GM18861 (cell line): ENCODE measurements around the gene TPPP3.
"Not testable (repeated sequence)": the region's sequence is repeated elsewhere in the genome, so short reads cannot be mapped to it uniquely, and the experiment has no call there.

Source experiments
- ATAC-seq: cut with Tn5 transposase; IDR thresholded peaks from one replicate; pipeline ENCODE4 v1.9.1; 2021; ENCODE audit not compliant: unreplicated experiment

Gene TPPP3

DNA sequence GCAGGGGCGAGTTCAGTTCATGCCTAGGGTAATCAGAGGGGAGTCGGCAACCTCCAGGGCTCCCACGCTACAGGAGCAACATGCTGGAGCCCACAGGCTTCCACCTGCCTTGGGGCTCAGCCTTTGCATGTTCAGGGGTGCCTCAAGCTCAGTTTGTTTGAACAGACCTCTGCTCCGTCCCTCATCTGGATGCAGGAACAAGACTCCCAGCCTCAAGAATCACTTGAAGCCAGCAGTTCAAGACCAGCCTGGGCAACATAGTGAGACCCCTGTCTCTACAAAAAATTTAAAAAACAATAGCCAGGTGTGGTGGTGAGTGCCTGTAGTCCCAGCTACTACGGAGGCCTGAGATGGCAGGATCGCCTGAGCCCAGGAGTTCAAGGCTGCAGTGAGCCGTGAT is 32.7 kb upstream of the TPPP3 start:
- no peak for ATAC-seq

DNA sequence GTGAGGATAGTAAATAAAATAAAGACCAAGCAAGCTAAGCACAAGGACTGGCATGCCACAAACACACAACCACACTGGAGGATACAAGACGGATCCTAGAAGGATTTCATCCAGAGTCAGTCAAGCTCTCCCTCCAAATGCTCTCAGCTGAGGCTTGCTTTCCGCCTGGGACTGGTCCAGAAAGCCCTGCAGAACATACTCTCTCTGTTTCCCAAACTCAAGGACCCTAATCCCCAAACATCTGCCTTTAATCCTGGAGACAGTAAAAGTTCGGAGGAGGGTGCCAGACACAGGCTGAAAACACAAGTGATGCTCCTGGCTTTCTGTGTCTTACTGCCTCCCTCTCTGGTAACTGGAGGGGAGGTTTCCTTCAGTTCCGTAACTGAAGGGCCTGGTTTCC is 32.3 kb upstream of the TPPP3 start:
- ATAC-seq = no peak

DNA sequence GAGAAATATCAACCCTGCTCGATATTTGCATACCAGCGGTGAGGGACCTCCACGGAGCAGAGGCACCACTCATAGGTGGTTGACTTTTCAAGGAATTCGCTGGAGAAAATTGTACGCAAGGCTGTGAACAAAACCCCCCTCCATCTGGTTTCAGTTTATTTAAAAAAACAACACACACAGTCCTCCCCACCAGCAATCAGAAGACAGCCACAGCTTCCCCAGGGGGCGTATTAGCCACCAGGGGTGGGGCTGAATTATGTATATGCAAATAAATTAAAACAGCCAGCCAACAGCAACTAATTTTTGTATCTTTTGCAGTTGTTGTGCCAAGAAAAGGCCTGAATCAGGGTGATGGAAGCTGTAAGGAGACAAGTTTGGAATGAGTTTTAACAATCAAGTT is 31.8 kb upstream of the TPPP3 start:
- no peak for ATAC-seq

DNA sequence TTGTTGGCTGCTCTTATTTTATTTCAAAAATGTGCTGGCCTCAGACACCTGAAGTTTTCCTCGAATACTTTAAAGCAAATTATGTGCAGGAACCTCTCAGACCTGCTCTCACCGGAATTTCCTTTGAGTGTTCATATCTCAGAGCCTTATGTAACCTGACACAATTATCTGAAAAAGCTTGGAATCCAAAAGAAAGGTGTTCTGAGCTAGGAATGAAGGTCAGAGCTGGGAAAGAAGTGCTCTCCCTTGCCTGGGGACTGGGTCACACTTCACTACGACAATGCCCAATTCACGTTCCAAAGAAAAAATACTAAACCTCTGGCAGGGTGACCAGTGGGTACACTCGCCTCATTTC is 30.9 kb upstream of the TPPP3 start:
- no peak for ATAC-seq

DNA sequence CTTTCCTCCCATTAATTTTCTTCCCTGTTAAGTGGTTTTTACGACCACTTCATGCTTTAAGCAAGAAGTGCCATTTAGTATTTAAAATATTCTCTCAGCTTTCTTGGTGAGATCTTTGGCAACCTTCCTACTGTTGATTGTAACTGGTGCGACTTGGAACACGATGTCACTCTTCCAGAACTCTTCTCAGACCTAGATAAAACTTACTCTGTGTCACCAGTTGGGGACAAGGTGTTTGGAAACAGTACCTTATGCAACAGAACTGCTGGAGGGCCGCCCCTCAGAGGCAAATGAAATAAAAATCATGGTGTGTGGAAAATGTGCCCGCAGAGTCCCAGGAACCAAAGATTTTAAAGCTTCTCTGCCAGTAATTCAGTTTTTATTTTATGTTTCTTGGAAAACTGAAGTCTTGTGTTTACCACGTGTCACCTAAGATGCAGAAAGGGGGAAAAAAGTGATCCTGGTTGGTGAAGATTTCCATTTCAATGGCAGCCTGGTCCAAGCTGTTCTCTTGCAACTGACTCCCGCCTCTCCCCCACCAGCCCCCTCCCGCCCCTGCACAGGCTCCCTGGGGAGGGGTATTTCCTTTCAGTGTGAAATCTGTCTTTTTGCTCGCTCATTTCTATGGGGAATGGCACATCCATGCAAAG is 30.4 kb upstream of the TPPP3 start:
- ATAC-seq = no peak

DNA sequence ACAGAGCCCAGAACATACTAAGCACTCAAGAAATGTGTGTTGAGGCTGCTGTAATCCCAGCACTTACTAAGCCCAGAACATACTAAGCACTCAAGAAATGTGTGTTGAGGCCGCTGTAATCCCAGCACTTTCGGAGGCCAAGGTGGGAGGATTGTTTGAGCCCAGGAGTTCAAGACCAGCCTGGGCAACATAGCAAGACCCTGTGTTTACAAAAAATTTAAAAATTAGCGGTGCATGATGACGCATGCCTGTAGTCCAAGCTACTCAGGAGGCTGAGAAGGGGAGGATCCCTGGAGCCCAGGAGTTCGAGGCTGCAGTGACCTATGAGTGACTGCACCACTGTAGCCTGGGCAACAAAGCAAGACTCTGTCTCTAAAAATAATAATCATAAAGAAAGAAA is 29.7 kb upstream of the TPPP3 start:
- no peak for ATAC-seq

DNA sequence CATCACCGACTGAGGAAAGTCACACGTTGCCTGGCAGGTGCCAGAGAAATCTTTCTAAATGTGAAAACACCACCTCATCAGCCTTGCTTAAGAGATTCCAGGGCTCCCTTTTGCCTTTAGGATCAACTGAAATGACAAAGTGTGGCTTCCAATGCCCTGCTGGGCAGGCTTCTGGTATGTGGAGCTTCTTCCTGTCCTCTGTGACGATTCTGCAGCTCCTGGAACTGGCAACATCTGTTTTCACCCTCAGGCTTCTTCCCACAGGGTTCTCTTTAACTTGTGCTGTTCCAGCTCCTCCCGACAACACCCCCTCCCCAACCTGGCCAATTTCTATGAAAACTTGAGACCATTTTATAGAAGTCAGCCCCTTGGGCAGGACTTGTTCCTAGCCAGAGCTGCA is 27.7 kb upstream of the TPPP3 start:
- ATAC-seq = no peak

DNA sequence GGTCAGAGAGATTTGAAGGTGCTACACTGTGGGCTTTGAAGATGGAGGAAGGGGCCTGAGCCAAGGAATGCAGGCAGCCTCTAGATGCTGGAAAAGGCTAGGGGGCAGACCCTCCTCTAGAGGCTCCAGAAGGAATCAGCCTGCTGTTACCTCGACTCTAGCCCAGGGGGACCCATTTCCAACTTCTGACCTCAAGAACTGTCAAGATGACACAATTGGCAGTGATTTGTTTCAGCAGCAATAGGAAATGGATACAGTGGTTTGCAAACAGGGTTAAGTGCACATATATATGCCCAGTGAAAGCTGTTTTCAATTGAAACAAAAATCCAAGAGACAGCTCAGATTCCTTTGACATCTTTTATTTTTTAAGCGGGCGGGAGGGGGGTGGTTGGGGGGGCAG is 26.6 kb upstream of the TPPP3 start:
- no peak for ATAC-seq

DNA sequence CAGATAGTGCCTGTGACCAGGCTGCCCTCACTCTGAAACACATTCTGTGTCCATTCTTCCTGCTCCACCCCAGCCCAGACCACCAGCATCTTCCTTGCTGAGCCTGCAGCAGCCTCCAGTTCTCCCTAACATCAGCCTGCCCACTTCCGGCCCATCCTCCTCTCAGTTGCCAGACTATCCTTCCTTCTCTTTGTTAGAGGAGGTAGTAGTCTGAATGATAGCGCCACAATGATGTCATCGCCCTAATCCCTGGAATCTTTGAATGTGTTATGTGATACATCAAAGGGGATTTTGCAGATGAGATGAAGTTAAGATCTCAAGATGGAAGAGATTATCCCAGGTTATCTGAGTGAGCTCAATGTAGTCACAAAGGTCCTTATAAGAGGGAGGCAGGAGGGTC is 26.2 kb upstream of the TPPP3 start:
- ATAC-seq = no peak

DNA sequence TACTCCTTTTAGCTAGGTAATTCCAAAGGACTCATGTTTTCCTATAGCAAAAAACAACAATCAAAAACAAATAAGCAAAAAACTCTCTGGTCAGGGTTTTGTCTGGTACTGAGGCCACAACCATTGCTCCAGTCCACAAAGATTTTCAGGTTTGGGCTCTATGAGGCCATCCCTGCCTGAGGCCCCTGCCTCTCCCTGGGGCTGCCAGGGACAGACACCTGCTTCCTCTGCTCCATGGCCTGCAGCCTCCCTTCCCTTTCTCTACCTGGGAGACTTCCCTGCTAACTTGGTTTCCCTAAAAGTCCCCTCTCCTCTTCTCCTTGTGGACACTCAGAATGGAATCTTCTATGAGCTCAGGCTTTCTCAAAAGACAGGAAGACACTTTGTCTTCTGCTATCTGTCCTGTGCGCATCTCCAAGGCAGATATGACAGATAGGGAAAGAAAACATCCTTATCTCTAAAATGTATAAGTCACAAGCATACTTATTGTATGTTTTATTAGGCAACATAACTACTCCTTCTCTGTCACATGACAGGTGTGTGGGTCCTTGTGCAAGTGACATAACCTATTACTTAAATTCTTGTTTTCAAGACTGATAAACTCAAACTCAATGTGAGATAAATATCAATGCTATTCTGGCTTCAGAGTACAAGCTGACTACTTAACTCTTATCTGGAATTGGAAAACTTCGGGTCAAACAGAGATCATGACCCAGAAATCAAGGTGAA is 24.2 kb upstream of the TPPP3 start:
- no peak for ATAC-seq

DNA sequence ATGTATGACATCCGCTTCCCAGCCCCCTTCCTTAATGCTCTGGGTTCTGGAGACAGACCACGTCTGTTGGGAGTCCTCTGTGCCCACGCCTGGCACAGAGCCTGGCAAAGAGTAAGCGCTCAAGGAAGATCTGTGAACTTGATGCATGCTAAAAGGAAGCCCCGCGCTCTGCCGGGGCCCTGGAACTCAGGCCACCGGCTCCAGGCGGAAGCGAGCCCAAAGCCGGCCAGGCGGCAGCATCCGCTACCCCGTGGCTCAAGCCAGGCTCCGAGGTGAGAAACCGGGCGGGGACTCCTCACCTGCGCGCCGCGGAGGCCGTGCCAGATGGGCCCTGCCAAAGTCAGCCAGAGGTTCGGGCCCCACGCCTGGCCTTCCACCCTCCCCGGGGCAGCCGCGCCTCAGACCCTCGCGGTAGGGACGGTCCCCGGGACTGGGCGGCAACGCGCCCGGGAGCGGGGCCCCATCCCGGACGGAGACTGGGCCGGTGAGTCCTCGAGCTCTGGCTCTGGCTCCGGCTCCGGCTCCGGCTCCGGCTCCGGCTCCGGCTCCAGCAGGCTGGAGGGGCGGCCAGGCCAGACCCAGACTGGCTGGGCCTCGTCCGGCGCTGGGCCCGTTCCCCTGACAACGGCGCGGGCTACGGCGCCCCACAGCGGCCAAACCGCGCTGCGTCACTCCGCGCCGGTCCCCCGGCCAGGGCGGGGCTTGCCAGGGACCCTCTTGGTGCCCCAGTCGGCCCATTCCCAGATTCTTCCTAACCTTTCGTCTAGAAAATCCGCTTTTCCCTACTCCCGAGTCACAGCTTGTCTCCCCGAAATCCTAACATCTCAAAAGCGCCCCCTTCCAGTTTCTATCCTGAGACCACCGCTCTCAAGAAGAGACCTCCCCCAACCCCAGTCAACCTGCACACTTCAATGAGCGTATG is 22.8 kb upstream of the TPPP3 start, which contains the start of gene ZDHHC1:
Gene ZDHHC1, minus strand, starts transcription at position 606 of the 922 bp plus-strand sequence. CDS start 8,702 bp downstream, outside the sequence.
- no peak for ATAC-seq

DNA sequence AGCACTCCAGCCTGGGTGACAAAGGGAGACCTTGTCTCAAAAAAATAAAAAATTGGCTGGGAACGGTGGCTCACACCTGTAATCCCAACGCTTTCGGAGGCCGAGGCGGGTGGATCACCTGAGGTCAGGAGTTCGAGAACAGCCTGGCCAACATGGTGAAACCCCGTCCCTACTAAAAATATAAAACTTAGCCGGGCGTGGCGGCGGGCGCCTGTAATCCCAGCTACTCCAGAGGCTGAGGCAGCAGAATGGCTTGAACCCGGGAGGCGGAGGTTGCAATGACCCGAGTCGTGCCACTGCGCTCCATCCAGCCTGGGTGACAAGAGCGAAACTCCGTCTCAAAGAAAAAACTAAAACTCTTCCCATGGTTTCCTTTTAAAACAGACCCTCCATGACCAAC is 22.1 kb upstream of the TPPP3 start:
- not testable (repeated sequence) for ATAC-seq

DNA sequence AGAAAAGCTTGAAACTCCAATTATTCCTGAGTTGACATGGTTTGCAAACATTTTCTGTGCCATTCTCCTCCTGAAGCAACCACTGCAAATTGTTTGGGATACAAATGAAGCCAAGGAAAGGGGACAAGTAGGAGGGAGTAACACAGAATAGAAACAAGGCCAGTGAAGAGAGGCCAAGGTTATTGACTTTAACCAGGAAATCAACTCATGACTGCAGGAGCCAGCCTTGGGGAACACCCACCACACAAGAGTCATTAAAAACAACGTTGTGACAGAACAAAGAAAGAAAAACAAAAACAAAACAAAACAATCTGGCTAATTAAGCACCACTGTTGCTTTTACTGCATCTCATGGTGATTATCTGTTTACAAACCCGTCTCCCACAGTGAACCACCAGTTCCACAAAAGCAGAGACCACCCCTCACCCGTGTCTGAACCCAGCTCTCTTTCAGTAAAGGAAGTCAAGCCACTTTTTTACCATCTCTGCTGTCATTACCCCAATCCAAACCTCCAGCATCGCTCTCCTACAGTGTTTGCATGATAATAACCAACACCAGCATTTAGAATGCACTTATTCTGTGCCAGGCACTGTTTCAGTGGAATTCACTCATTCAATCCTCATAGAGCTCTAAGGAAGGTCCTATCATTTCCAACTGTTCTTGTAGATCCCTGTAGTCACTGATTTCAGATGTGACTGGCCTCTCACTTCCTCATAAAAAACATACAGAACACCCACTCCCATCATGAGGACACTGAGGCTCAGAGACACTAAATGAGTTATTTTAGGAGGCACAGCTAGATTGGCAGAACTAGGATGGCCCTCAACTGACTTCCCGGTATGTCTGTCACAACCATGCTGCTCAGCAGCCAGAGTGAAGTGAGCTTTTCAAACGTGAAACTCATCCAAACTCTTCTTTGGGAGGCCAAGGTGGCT is 20.9 kb upstream of the TPPP3 start:
- ATAC-seq = no peak

DNA sequence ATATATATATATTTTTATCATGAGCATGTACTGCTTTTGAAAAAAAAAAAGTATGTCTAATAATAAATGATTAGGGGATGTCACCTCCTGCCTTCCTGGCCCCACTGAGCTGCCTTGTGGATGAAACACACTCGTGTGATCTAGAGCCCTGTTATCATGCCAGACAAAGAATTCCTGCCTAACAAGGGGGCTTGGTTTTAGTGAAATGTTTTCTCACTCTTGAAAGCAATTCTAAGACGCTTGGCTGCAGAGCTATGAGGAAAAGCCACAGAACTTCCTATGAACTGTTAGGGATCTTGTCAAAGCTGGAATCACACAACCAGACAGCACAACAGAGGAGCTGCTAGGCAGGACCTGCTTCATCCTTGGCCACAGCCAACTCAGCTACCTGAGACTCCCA is 19.0 kb upstream of the TPPP3 start:
- no peak for ATAC-seq

DNA sequence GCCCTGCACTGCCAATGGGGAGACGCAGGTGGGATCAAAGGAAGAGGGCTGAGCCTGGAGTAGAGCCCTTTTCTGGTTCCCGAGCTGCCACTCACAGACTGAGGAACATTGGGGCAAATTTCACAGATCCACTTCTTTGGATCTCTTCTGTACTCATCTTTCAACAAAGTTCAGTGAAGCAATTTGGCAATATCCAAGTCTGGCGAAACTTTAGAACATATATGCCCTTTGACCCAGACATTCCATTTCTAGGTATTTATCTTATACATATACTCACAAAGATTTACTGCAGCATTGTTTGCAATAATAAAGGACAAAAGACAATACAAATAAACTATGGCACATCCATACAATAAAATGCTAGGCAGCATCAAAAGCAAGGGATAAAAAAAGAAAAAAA is 18.0 kb upstream of the TPPP3 start:
- ATAC-seq = no peak

DNA sequence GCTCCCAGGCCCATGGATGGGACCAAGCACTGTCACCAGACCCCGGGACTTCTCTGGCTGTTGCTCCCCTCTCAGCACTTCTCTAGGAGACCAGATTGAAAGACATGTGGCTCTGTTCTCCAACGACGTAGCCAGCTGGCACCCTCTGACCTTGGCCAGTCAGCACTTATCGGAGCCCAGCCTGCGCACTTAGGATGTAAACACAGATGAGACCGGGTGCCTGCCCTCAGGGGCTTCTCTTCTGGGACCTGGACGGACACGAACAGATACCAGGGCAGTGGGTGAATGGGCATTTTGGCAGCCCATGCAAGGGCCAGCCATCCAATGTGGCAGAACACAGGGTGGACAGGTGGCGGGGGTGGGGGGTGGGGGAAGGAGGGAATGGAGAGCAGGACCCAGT is 16.3 kb upstream of the TPPP3 start:
- no peak for ATAC-seq

DNA sequence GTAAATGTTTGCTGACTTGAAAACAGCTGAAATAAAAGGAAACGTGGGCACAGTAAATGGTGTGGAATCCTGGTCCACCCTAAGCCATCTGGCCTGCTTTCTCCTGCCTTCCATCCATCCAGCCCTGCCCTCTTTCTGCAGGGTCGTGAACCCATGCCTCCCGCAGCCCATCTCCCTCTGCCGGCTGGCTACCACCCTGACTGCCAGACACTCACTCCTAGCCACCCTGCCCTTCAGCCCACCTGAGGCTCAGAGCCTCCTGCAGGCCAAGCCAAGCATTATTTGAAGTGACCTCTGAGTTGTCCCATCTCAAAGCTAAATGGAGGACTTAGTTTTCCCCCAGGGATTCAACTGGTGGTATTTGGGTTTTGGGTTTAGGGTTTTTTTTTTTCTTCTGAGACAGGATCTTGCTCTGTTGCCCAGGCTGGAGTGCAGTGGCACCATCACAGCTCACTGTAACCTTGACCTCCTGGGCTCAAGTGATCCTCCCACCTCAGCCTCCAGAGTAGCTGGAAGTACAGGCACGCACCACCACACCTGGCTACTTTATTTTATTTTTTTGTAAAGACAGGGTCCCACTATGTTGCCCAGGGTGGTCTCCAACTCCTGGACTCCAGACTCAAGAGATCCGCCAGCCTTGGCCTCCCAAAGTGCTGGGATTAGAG is 14.6 kb upstream of the TPPP3 start:
- no peak for ATAC-seq

DNA sequence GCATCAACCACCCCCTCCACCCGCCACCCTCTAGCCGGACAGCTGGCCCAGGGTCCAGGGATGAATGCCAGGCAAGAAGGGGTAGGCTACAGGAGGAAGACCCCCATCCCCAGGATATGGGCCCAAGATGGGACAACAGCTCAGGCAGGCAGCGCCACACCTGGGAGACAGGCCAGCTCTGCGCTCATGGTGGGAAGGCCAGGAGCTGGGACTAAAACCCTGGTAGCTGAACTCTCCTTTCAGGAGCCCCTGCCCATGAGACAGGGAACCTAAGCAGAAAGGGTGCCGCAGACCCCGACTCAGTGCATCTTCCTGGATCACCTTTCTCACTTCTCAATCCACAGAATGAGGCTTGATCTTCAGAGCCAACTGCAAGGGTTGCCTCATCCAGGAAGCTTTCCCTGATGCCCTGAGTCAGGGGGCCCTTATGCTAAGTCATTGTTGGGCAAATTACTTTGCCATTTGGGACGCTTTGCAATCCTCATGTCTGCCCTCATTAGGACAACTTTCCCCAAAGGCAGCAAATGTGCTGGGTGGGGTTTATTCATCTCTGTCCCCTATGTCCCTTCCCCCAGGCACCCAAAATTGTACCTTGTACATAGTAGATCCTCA is 14.0 kb upstream of the TPPP3 start:
- no peak for ATAC-seq

DNA sequence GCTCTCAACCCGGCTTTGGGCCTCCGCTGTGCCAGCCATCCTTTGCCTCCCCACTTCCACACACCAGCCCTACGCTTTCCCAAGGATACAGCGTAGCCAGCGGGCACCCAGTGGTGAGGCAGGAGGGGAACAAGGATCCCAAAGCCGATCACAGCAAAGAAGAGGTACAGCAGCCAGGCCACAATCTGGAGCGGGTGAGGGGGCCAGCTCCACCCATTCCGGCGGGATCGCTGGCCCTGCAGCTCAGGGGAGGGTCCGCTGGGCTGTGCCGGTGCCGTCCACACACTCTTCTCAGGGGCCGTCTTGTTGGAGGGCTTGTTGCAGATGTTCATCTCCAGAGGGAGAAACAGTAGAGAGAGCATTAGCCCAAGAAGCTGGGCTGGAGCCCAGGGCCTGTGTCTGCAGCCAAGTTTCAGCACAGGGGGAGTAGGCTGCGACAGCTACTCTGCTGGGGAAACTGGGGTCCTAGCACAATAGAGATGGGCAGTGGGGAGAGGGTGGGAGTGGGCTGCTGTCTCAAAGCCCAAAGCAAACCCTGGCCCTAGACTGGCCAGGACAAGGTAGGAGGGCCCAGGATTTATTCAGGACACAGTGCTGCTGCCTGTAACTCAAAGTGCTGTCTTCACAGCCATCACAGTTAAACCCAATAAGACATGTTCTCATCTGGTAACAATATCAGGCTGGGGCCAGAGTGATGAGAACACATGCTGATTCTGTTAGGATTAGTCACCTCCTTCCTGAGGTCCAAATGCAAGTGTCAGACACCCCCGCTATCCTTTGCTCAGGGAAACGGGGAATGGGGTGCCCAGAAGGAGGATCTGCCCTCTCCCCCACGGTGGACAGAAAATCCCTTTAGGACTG is 13.0 kb upstream of the TPPP3 start:
- ATAC-seq = no peak
